Small intestine (tissue), 7 donors: ENCODE measurements around the gene ELMO1. TPM values are rescaled to one million over a fixed set of nuclear protein-coding genes. Genes with fewer than 3 reads are reported as not detected.

ENCODE experiments used
- DNase-seq, 2 donors: peaks; one replicate each; pipeline versions ENCODE4 v3.0.0 to v3.0.0-alpha.2; 2013
- FAIRE-seq: peaks from 2 replicates; lab custom pipeline; 2012; peaks lifted over from hg19 to GRCh38; lab: Jason Lieb, UNC
- H3K27ac ChIP-seq, 3 donors: one replicate each; pipeline ENCODE4 v1.5.1; 2013; ENCODE audit warnings: low read length in 2 of 3, mild to moderate bottlenecking in 2 of 3, control low read depth in 1 of 3, inconsistent platforms in 1 of 3, low read depth in 1 of 3, moderate library complexity in 1 of 3
- H3K27me3 ChIP-seq, 3 donors: one replicate each; pipeline ENCODE4 v1.6.1; 2013; ENCODE audit warnings: low read length in 3 of 3, inconsistent platforms in 1 of 3; ENCODE audit not compliant: control insufficient read depth in 3 of 3, insufficient read depth in 3 of 3
- H3K36me3 ChIP-seq, 3 donors: one replicate each; pipeline ENCODE4 v1.6.1; 2013; ENCODE audit warnings: low read length in 3 of 3, inconsistent platforms in 1 of 3, low read depth in 1 of 3, mild to moderate bottlenecking in 1 of 3, moderate library complexity in 1 of 3; ENCODE audit not compliant: control insufficient read depth in 3 of 3, insufficient read depth in 2 of 3
- H3K4me1 ChIP-seq, 3 donors: one replicate each; pipeline ENCODE4 v1.6.1; 2013; ENCODE audit warnings: low read length in 2 of 3, inconsistent platforms in 1 of 3, low read depth in 1 of 3, mild to moderate bottlenecking in 1 of 3, moderate library complexity in 1 of 3; ENCODE audit not compliant: control insufficient read depth in 3 of 3, insufficient read depth in 2 of 3
- H3K4me3 ChIP-seq, 3 donors: one replicate each; pipeline ENCODE4 v1.5.1; 2013; ENCODE audit warnings: low read length in 3 of 3, control low read depth in 1 of 3, inconsistent platforms in 1 of 3, low read depth in 1 of 3, mild to moderate bottlenecking in 1 of 3, moderate library complexity in 1 of 3
- H3K9me3 ChIP-seq, 2 donors: one replicate each; pipeline ENCODE4 v1.6.1; 2013; ENCODE audit warnings: low read depth in 1 of 2, low read length in 1 of 2; ENCODE audit not compliant: control insufficient read depth in 2 of 2, insufficient read depth in 1 of 2
- WGBS, 3 donors: extraction: QIAGEN DNeasy Blood & Tissue Kit; methylation state at CpG; one replicate each; pipeline ENCODE4 v1.1.7; 2013; 5-methylcytosine and 5-hydroxymethylcytosine counted together
- polyA plus RNA-seq, 4 donors: library from polyadenylated mRNA; stranded (reverse) in 3 of 4; unstranded in 1 of 4; fragments of 200-250 nt in 3 of 4; fragments of 120-200 nt in 1 of 4; gene quantifications; one replicate each; pipeline versions ENCODE4 v1.2.1 to v1.2.3, GENCODE V29; 2013
- donor health status: healthy with polysubstance abuse.
- donor health status: control.
- donor health status: control.
- donor health status: Bipolar disorder and iron deficiency.
- donor health status: healthy.

The ELMO1 gene
- polyA plus RNA-seq, 4 donors, result 1.8 to 9.3 (median 7.3) TPM

- FAIRE-seq (no peak), DNase-seq (no peak)
- no peaks in the 10 kb centered on the region for H3K36me3 ChIP-seq
- H3K4me3 ChIP-seq, result no peak overlapping the region
- 67 to 94% (median 77%) methylated on average over 3 of the region's 3 CpGs for WGBS, 3 donors
- H3K9me3 ChIP-seq, result peaks cover 0 to 3% of the 10 kb centered on the region in 2 donors
- H3K27me3 ChIP-seq, result no peaks in the 10 kb centered on the region
- H3K27ac ChIP-seq, result no peak overlapping the region
- H3K4me1 ChIP-seq, result no peaks in the 10 kb centered on the region
Observed at GRCh38 chr7:36916116-36916515, 532.5 kb downstream of the ELMO1 start.

DNA sequence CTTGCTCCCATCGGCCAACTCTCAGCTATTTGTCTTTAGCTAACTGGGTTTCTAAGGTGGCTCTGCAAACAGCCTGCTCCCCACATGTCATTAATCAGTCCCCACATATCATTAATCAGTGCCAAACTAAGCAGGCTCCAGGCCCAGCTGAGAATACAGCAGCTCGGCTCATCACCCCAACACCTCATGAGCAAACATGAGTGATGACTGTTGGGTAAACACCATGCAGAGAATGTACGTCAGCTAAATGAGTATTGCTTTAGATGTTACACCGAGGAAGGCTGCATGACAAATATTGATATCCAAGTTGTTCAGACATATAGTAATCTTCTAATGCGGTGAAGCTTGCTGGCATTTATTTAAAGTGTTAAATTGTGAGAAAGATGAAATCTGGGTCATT, 536.9 kb downstream of the ELMO1 start:
- no peaks in the 10 kb centered on the region for H3K36me3 ChIP-seq
- no peak overlapping the region for H3K27ac ChIP-seq
- WGBS, 3 donors, result 74 to 79% (median 75%) methylated on average over 5 of the region's 5 CpGs
- peak in 1 of 2 donors; percentile 26 for DNase-seq
- FAIRE-seq, result no peak
- no peak overlapping the region for H3K4me3 ChIP-seq
- H3K27me3 ChIP-seq, result no peaks in the 10 kb centered on the region
- H3K4me1 ChIP-seq, result no peaks in the 10 kb centered on the region
- H3K9me3 ChIP-seq, result no peaks in the 10 kb centered on the region

- WGBS, 3 donors, result 82 to 94% (median 91%) methylated on average over 5 of the region's 5 CpGs
Observed at GRCh38 chr7:36910859-36911258, 537.8 kb downstream of the ELMO1 start.

DNA sequence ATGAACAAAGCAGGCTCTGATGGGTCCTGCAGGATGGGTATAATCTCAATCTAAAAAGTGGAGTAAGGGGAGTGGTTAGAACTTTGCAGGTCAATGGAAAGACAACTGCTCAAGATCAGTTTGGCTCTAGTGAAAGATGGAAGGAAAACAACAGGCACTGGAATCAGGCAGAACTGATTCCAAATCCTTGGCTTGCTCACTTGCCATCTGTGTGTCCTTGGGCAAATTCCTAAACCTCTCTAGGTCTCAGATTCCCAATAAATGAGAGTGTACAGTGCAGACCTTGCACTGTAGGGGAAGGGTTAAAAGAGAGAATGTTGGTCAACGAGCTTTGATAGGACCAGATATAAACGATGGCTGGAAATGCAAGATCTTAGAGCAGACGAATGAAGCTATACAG, 538.3 kb downstream of the ELMO1 start:
- WGBS, 3 donors, result 64 to 78% (median 67%) methylated on average over 3 of the region's 3 CpGs
- Histone ChIP-seq H3K27me3 (no peaks in the 10 kb centered on the region), H3K9me3 (no peaks in the 10 kb centered on the region), H3K4me1 (no peaks in the 10 kb centered on the region), H3K4me3 (no peak overlapping the region), H3K27ac (no peak overlapping the region), H3K36me3 (no peaks in the 10 kb centered on the region)
- FAIRE-seq (no peak), DNase-seq (no peak)

More at GRCh38 chr7:36910859-36911258, 537.8 kb downstream of the ELMO1 start:
- Histone ChIP-seq H3K4me3 (no peak overlapping the region), H3K36me3 (no peaks in the 10 kb centered on the region), H3K4me1 (no peaks in the 10 kb centered on the region), H3K27me3 (no peaks in the 10 kb centered on the region), H3K27ac (no peak overlapping the region), H3K9me3 (no peaks in the 10 kb centered on the region)
- DNase-seq, result no peak
- FAIRE-seq, result no peak

GRCh38 chr7:36906956-36907635, 541.6 kb downstream of the ELMO1 start:
- no peaks in the 10 kb centered on the region for H3K36me3 ChIP-seq
- H3K27ac ChIP-seq, result no peak overlapping the region
- FAIRE-seq, result no peak
- no peak for DNase-seq
- WGBS, 3 donors, result 37 to 58% (median 40%) methylated on average over 3 of the region's 3 CpGs
- H3K27me3 ChIP-seq, result no peaks in the 10 kb centered on the region
- H3K4me3 ChIP-seq, result no peak overlapping the region
- no peaks in the 10 kb centered on the region for H3K4me1 ChIP-seq
- H3K9me3 ChIP-seq, result no peaks in the 10 kb centered on the region

GRCh38 chr7:36906448-36906847, 542.2 kb downstream of the ELMO1 start:
- H3K9me3 ChIP-seq, result no peaks in the 10 kb centered on the region
- FAIRE-seq (no peak), DNase-seq (no peak)
- H3K4me1 ChIP-seq, result no peaks in the 10 kb centered on the region
- 83 to 87% (median 86%) methylated on average over 4 of the region's 4 CpGs for WGBS, 3 donors
- no peak overlapping the region for H3K27ac ChIP-seq
- no peaks in the 10 kb centered on the region for H3K36me3 ChIP-seq
- H3K4me3 ChIP-seq, result no peak overlapping the region
- H3K27me3 ChIP-seq, result no peaks in the 10 kb centered on the region

- FAIRE-seq (no peak), DNase-seq (no peak)
- no peaks in the 10 kb centered on the region for H3K4me1 ChIP-seq
- H3K27ac ChIP-seq, result no peak overlapping the region
- WGBS, 3 donors, result 57 to 79% (median 65%) methylated on average over 2 of the region's 2 CpGs
- H3K27me3 ChIP-seq, result no peaks in the 10 kb centered on the region
- no peak overlapping the region for H3K4me3 ChIP-seq
- no peaks in the 10 kb centered on the region for H3K9me3 ChIP-seq
- no peaks in the 10 kb centered on the region for H3K36me3 ChIP-seq
Observed at GRCh38 chr7:36905841-36906240, 542.8 kb downstream of the ELMO1 start.

DNA sequence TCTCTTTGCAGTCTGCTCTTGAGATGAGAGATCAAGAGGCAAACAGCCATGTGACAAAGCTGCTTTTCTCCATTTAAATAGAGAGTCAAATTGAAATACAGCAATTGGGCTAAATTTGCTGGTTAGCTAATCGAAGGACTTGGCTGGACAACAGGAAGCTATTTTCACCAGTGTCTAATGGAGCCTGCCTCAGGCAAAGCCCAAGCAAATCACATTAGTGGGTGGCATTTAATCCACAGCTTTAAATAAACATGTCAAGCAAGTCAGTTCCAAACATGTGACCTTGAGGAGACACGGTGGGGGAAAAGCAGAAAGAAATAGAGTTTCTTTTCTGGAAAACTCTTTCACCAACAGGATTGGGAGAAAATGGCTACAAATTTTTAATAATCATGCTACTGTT, 543.9 kb downstream of the ELMO1 start:
- DNase-seq (no peak), FAIRE-seq (no peak)
- no peaks in the 10 kb centered on the region for H3K9me3 ChIP-seq
- H3K27me3 ChIP-seq, result no peaks in the 10 kb centered on the region
- H3K4me1 ChIP-seq, result no peaks in the 10 kb centered on the region
- H3K36me3 ChIP-seq, result no peaks in the 10 kb centered on the region
- H3K27ac ChIP-seq, result no peak overlapping the region
- H3K4me3 ChIP-seq, result no peak overlapping the region
- WGBS, 3 donors, result 47 to 67% (median 50%) methylated on average over 2 of the region's 2 CpGs

DNA sequence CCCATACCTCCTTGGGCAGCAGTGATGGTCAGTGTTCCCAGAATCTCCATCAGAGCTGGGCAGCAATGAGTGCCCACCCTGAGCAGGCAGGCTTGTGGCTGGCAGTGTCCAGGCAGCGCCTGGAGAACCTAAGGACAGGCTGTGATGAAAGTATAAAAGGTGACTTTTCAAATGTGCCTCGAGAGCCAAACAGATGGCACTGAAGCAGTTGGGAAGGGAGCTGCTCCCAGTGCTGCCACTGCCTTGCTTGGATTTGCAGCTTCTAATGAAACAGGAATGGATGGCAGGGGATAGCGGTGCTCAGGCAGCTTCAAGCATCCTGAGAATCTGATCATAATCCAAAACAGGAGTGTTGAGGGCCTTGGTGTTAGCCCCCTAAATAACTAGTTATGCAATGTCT, 544.6 kb downstream of the ELMO1 start:
- 88 to 95% (median 91%) methylated on average over 3 of the region's 3 CpGs for WGBS, 3 donors
- Histone ChIP-seq H3K4me3 (no peak overlapping the region), H3K27ac (no peak overlapping the region), H3K36me3 (no peaks in the 10 kb centered on the region), H3K9me3 (no peaks in the 10 kb centered on the region), H3K27me3 (no peaks in the 10 kb centered on the region), H3K4me1 (no peaks in the 10 kb centered on the region)
- DNase-seq (no peak), FAIRE-seq (no peak)
